ENCODE data around the gene SIPA1L2.

SIPA1L2 gene

DNA sequence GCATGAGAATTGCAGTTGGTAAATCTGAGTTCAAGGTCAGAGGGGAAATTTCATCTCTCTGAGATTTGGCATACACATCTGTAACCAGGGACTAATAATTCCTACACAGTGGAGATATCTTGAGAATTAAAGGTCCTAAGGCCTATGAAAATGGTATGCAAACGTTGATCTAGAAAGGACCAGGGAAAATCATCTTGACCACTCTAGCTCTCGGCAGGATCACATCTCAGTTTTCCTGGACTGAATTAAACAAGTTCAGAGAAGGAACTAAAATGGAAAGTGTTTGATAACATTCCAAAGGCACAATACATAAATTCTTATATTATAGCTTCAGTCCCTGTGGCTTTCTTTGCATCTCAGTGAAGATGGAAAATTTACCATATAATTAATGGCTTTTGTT is 28.5 kb upstream of the SIPA1L2 start:
- no peak for TF ChIP-seq ZNF274 (IDR thresholded peaks at IDR 0.05; ENCODE audit: low read depth, low read length)
- H3K4me3 ChIP-seq (ENCODE audit: low read length): no peak overlapping the region

DNA sequence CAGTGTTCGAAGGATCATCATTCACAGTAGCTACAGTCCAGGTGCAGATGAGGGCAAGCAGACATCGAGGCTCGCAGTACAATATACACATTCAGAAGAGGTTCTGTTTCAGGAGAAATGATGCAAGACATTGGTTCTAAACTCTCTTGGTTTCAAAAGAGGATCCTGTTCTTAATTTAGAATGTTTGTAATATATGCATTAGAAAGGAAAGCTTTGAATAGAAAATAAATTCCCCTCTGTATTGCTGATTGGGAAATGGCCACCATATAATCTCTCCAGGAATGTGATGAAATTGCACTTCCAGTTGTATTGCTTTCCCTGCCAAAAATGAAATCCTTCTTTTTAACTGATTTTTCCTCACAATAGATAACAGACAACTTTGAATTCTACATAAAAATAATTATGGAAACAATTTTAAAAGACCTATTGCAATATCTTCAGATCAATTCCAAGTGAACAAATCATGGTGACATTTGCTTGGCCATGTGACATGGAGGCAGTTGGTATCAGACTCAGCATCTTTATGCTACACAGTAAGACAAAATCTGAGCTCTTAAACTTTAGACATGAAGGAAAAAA is 27.6 kb upstream of the SIPA1L2 start:
- no peak overlapping the region for H3K4me3 ChIP-seq (ENCODE audit: low read length)
- TF ChIP-seq ZNF274 (IDR thresholded peaks at IDR 0.05; ENCODE audit: low read depth, low read length): no peak

DNA sequence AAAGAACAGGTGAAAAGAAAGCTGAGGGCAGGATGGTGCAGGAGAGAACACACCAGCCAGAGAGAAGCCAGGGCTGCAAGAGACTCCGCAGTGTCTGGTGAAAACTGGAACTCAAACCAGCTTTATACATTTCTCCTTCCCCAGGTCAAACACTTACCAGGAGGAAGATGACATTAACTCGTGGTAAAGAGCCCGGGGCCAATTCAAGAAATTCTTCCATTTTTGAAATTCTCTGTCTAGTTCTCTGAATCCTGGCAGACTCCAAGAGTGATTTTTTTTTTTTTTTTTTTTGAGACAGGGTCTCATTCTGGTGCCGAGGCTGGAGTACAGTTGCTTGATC is 25.8 kb upstream of the SIPA1L2 start:
- H3K4me3 ChIP-seq (ENCODE audit: low read length): no peak overlapping the region
- no peak for TF ChIP-seq ZNF274 (IDR thresholded peaks at IDR 0.05; ENCODE audit: low read depth, low read length)

DNA sequence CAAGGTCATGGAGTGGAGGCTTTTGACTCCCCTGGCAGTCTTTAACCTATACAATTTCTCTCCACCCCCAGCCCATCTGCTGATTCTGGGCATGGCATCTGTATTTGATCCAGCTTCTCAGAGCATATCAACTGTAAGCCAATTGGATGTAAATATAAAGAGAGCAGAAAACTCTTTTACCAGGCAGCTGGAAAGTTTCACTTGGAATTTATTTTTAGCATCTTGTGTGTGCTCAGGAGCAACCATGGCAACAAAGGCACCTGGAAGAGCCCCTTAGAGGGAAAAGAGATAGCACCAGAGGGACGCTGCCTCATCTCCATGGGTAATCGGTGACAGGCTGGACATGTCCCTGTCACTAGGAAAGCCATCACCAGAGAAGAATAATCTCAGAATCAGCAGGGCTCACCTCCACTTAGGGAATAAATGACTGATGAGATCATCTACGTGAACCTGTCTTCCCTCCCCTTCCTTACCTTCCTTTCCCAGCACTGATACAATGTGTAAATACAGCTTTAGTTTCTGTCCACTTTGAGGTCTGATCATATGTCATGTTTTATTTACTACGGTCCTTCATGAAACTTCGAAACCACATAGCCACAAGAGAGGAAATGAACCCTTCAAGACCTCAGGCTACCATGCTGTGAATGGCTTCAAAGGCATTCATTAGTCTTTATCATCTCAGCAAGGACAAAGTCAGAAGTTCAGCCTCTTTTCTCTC is 25.3 kb upstream of the SIPA1L2 start:
- H3K4me3 ChIP-seq (ENCODE audit: low read length): no peak overlapping the region
- no peak for TF ChIP-seq ZNF274 (IDR thresholded peaks at IDR 0.05; ENCODE audit: low read depth, low read length)

DNA sequence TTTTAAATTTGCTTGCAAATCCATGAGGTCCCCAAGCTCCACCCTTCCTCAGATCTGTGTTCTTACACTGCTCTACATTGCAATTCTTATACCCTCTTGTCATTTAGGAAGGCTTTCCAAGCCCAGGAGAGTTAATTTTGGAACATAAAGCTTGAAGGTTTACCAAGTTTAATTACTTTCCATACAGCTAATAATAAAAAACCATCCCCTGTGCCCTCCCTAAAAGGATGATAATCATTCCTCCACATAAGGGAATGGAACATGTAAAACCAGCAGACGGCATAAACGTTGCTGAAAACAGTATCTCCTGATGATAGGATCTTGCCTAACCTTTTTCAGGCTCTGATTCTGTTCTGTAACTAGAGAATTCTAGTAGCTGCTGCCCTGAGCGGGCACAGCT is 23.9 kb upstream of the SIPA1L2 start:
- no peak overlapping the region for H3K4me3 ChIP-seq (ENCODE audit: low read length)
- no peak for TF ChIP-seq ZNF274 (IDR thresholded peaks at IDR 0.05; ENCODE audit: low read depth, low read length)

DNA sequence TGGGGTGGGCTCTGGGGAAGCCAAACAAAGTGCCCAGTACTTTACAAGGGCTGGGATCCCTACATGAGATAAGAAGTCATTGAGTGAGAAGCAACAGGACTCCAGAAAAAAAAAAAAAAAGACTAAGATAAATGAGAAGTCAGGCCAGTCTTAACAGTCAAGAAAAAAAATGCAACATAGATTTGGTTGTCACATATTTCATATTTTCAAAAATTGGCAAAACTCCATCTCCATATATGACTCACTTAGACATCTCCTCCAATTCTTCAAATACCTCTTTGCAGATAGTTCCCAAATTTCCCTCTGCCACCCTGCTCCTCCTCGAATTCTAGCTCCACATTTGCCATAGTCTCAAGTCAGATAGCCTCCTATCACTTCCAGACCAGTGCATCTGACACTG is 20.9 kb upstream of the SIPA1L2 start:
- TF ChIP-seq ZNF274 (IDR thresholded peaks at IDR 0.05; ENCODE audit: low read depth, low read length): no peak
- no peak overlapping the region for H3K4me3 ChIP-seq (ENCODE audit: low read length)

DNA sequence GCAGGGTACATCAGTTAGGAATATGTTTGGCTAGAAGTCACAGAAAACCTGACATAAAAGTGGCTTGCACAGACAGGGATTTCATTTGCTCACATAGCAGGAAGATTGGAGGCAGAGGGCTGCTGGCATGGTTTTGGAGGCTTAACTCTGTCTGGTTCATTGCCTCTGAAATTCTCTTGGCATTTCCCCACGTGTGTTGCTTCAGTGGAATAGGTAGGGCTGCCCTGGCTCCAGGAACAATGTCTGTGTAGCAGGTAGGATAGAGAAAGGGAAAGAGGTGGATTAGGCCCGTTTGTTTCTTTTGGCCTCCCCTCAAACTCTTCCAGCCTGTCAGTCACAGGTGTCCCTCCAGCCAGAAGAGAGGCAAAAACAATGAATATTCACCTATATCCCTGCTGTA is 20.5 kb upstream of the SIPA1L2 start:
- no peak overlapping the region for H3K4me3 ChIP-seq (ENCODE audit: low read length)
- no peak for TF ChIP-seq ZNF274 (IDR thresholded peaks at IDR 0.05; ENCODE audit: low read depth, low read length)

DNA sequence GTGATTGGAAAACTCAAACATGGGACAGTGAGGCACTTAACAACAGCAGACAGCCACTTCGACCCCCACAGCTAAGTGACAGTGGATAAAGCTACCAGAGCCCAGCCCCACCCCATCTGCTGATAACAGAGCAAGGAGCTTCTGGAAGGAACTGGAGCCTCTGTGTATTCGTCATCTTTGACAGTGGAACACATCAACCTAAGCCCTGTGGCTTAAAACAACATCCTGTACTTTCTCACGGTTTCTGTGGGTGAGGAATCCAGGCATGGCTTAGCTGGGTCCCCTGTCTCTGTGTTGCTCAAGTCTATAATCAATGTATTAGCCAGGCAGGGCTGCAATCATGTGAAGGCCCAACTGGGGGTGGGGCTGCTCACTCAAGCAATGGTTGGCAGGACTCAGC is 18.4 kb upstream of the SIPA1L2 start:
- no peak for TF ChIP-seq ZNF274 (IDR thresholded peaks at IDR 0.05; ENCODE audit: low read depth, low read length)
- no peak overlapping the region for H3K4me3 ChIP-seq (ENCODE audit: low read length)

DNA sequence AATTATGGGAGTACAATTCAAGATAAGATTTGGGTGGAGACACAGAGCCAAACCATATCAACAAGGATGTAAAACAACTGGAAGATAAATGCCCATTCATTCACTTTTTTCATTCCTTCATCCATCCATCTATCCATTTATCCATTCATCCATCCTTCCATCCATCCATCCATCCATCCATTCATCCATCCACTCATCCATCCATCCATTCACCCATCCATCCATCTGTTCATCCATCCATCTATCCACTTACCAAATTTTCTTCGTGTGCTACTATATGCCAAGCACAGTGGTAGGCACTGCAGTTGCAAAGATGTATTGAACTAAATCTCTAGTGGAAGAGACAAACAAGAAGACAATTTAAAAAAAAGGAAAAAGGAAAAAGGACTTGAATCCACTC is 14.3 kb upstream of the SIPA1L2 start:
- H3K4me3 ChIP-seq (ENCODE audit: low read length): no peak overlapping the region
- TF ChIP-seq ZNF274 (IDR thresholded peaks at IDR 0.05; ENCODE audit: low read depth, low read length): no peak

DNA sequence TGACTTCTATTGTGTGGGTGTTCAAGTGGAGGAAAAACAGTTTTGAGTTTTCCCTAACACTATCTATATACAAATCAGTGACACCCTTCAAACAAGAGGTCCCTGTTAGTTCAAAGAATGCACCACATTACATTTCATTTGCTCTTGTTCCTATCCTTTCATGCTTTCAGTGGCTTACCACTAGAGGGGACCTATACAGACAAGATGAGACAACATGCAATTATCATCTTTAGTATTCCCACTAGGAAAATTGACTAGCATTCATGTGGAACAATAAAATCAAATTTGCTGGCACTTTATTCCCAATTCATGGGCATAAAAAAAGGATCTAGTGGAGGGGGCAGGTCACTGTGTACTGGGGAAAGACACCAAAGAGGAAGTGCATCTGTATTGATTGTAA is 13.3 kb upstream of the SIPA1L2 start:
- TF ChIP-seq ZNF274 (IDR thresholded peaks at IDR 0.05; ENCODE audit: low read depth, low read length): no peak

DNA sequence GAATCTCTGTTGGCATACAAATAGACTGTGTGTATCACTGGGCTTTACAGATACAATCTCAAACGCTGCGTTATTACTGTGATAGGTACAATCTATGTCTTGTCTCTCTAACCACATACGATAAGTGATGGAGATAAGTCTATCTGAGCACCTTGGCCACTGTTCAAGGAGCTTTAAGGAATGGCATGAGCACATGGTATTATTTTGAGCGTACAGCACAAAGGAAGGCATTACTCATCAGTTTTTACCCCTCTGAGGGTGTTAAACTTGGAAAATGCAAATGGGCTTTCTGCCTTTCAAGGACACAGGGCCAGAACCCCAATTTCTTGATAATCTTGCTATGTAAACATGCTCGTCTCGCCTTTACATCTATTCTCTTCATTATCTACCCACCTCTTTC is 11.6 kb upstream of the SIPA1L2 start:
- no peak overlapping the region for H3K4me3 ChIP-seq (ENCODE audit: low read length)
- TF ChIP-seq ZNF274 (IDR thresholded peaks at IDR 0.05; ENCODE audit: low read depth, low read length): no peak

More for the DNA sequence above, 13.3 kb upstream of the SIPA1L2 start:
- H3K4me3 ChIP-seq (ENCODE audit: low read length): no peak overlapping the region

DNA sequence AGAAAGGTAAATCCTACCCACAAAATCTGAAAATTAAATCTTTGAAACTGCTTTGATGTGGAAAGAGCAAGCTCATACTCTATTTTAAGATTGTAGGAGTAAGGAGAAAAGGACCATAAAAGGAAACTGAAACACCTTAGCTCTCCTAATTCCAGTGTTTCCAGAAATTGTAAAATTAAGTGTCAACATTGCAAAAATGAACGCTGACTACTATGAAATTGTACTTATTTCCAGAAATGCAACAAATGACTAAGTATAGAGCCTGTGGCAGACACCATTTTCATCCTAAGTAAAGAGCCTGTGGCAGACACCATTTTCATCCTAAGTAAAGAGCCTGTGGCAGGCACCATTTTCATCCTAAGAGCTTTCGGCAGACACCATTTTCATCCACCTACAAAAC is 6.9 kb upstream of the SIPA1L2 start:
- no peak for TF ChIP-seq ZNF274 (IDR thresholded peaks at IDR 0.05; ENCODE audit: low read depth, low read length)

DNA sequence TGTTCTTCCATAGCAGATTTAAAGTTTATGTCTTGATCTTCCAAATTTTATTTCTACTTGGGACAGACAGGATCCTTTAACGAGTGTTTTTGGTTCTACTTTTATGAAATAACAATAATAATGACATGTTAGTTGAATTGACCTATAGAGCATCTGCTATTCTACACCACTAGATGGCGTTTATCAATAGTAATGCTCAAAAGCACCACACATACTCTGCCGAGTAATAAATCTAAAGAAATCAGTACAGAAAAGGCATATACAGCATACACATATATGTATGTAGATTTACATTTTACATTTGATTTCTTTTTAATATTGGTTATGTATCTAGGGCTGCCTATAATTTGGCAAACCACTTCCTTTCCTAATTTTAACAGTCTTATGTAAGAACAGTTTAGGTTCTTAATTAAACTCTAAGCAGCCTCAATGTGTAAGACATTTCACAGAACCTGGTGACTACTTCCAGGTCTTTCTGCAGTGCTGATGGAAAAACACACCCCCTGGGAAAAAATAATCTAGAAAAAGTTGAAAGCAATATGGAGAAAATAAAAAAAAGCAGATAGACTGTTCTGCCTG is 5.9 kb upstream of the SIPA1L2 start:
- H3K4me3 ChIP-seq (ENCODE audit: low read length): no peak overlapping the region
- no peak for TF ChIP-seq ZNF274 (IDR thresholded peaks at IDR 0.05; ENCODE audit: low read depth, low read length)

More for the DNA sequence above, 6.9 kb upstream of the SIPA1L2 start:
- H3K4me3 ChIP-seq (ENCODE audit: low read length): no peak overlapping the region

DNA sequence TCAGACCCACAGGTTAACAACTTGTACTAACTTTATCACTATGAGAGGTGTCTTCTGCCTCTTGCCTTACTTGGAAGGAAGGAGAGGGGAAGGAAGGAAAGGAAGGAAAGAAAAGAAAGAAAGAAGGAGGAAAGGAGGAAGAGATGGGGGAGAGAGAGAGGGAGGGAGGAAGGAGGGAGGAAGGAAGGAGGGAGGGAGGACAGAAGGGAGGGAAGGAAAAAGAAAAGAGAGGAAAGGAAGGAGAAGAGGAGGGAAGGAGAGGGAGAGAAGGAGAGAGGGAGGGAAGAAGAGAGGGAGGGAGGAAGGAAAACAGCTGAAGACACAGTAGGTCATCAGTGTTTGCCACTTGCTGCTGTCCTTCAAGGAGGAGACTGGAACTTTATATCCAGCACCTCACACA is 5.3 kb upstream of the SIPA1L2 start:
- no peak for TF ChIP-seq ZNF274 (IDR thresholded peaks at IDR 0.05; ENCODE audit: low read depth, low read length)
- H3K4me3 ChIP-seq (ENCODE audit: low read length): no peak overlapping the region

DNA sequence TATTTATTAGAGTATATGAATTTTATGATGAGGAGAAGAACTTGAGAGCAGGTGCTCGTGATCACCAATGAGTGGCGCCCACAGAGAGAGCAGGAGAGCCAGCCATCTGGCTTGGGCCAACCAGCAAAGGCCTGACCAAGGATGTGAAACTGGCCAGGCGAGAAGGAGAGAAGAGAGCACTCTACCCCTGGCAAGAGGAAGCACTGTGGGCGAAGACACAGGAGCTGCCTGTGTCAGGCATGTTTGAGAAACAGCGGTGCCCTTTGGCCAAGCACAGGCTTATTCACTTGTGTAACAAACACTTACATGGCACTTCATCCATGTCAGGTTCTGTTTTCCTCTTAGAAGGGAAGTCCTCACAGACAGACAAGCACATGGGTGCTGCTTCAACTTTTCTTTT is 4.2 kb upstream of the SIPA1L2 start:
- no peak for TF ChIP-seq ZNF274 (IDR thresholded peaks at IDR 0.05; ENCODE audit: low read depth, low read length)
- H3K4me3 ChIP-seq (ENCODE audit: low read length): no peak overlapping the region

DNA sequence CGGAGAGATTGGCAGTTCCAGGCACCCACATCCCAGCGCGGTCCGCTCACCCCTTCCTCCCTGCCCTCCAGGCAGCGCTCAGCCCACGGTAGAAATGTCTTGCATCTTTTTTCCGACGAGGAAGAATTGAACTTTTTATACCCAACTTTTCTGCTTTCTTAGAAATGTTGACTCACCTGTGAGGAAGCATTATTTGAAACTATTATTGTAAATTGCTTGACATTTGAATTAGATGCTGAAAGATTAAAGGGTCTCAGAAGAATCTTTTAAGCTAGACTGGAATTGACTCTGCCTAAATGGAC is 912 bp upstream of the SIPA1L2 start:
- H3K4me3 ChIP-seq (ENCODE audit: low read length): peak overlapping the region; percentile 78
- TF ChIP-seq ZNF274 (IDR thresholded peaks at IDR 0.05; ENCODE audit: low read depth, low read length): no peak

All from GM08714 (cell line).